HepG2 (cell line): ENCODE measurements around the gene OSBPL8. TPM values are rescaled to one million over a fixed set of nuclear protein-coding genes. Genes with fewer than 3 reads are reported as not detected.

Experiments used
- ARNT ChIP-seq: fragments of 450-650 bp; IDR thresholded peaks from 2 replicates; pipeline ENCODE4 v1.6.1; 2017
- DPF2 ChIP-seq: sonication (generic); formaldehyde crosslinking; IDR thresholded peaks from 2 replicates; pipeline ENCODE4 v1.4.0; 2020; ENCODE audit warnings: mild to moderate bottlenecking, low read depth, missing genetic modification reagents, borderline replicate concordance
- JUNB ChIP-seq: sonication (generic); formaldehyde crosslinking; IDR thresholded peaks from 2 replicates; pipeline ENCODE4 v1.8.0; 2022; ENCODE audit warnings: missing genetic modification reagents, mild to moderate bottlenecking, borderline replicate concordance
- MATR3 ChIP-seq: sonication (generic); formaldehyde crosslinking; IDR thresholded peaks from 2 replicates; pipeline ENCODE4 v1.4.0; 2020; ENCODE audit warnings: missing genetic modification reagents
- NFAT5 ChIP-seq: sonication (generic); formaldehyde crosslinking; IDR thresholded peaks from 2 replicates; pipeline ENCODE4 v1.4.0; 2020; ENCODE audit warnings: missing genetic modification reagents
- NFE2L2 ChIP-seq: fragments of 150-350 bp; IDR thresholded peaks from 2 replicates; pipeline ENCODE4 v1.6.1; 2014; ENCODE audit warnings: low read length
- NFYB ChIP-seq: sonication (generic); formaldehyde crosslinking; IDR thresholded peaks from 2 replicates; pipeline ENCODE4 v1.4.0; 2020; ENCODE audit warnings: missing genetic modification reagents
- PPARG ChIP-seq: conservative IDR thresholded peaks from 2 replicates; pipeline ENCODE4 v1.6.1; 2016; ENCODE audit warnings: missing biosample characterization, missing genetic modification reagents
- SALL1 ChIP-seq: sonication (generic); formaldehyde crosslinking; IDR thresholded peaks from 2 replicates; pipeline ENCODE4 v1.8.0; 2022; ENCODE audit warnings: mild to moderate bottlenecking, missing genetic modification reagents
- SOX5 ChIP-seq: IDR thresholded peaks from 2 replicates; pipeline ENCODE4 v1.6.1; 2016; ENCODE audit warnings: borderline replicate concordance
- SP5 ChIP-seq: IDR thresholded peaks from 2 replicates; pipeline ENCODE4 v1.6.1; 2016; ENCODE audit warnings: low read depth, borderline replicate concordance
- TCF7L2 ChIP-seq: IDR thresholded peaks from 2 replicates; pipeline ENCODE4 v1.6.1; 2011; ENCODE audit warnings: mild to moderate bottlenecking, low read depth, low read length, moderate library complexity
- ZFP37 ChIP-seq: sonication (generic); formaldehyde crosslinking; IDR thresholded peaks from 2 replicates; pipeline ENCODE4 v1.4.0; 2020; ENCODE audit warnings: missing genetic modification reagents, borderline replicate concordance
- ZNF142 ChIP-seq: sonication (generic); formaldehyde crosslinking; IDR thresholded peaks from 2 replicates; pipeline ENCODE4 v1.4.0; 2020; ENCODE audit warnings: missing genetic modification reagents
- ZNF256 ChIP-seq: sonication (generic); formaldehyde crosslinking; conservative IDR thresholded peaks from 2 replicates; pipeline ENCODE4 v1.4.0; 2020; ENCODE audit warnings: missing genetic modification reagents
- ZNF34 ChIP-seq: sonication (generic); formaldehyde crosslinking; IDR thresholded peaks from 2 replicates; pipeline ENCODE4 v1.4.0; 2020; ENCODE audit warnings: mild to moderate bottlenecking, missing genetic modification reagents, borderline replicate concordance
- ZNF468 ChIP-seq: sonication (generic); formaldehyde crosslinking; IDR thresholded peaks from 2 replicates; pipeline ENCODE4 v1.8.0; 2022; ENCODE audit warnings: mild to moderate bottlenecking, moderate library complexity, missing genetic modification reagents
- ZNF777 ChIP-seq: sonication (generic); formaldehyde crosslinking; IDR thresholded peaks from 2 replicates; pipeline ENCODE4 v1.4.0; 2020; ENCODE audit warnings: missing genetic modification reagents
- polyA plus RNA-seq, 8 experiments: library from polyadenylated mRNA; depleted of rRNA in 3 of 8; stranded (reverse) in 7 of 8; unstranded in 1 of 8; fragments of >200 nt; fragmentation: Illumina TruSeq in 4 of 8; extraction: Trizol in 4 of 8; gene quantifications; 2 replicates each; pipeline versions ENCODE4 v1.2.1 to v1.2.3, GENCODE V29; 2011 to 2016; ENCODE audit warnings: low read depth in 4 of 8, missing spikeins in 1 of 8, mixed read lengths in 1 of 8; ENCODE audit not compliant: insufficient read depth in 1 of 8
- total RNA-seq, 5 experiments: library from RNA; depleted of rRNA; stranded (reverse); fragments of >200 nt; fragmentation: Illumina TruSeq; extraction: Trizol; gene quantifications; 2 replicates each; pipeline ENCODE4 v1.2.3, GENCODE V29; 2016; ENCODE audit warnings: low read depth in 1 of 5

OSBPL8 gene
- total and polyA plus RNA-seq, 2 of the 13 experiments (the other 11 are each of a cell fraction or from before 2014, with no cell fraction given) = 11.0 to 33.9 TPM

GRCh38 chr12:76348079-76348901 lies 211.3 kb downstream of the OSBPL8 start, which contains the start of gene BBS10 (continued):
- TF ChIP-seq SP5 (no peak), TCF7L2 (no peak), NFE2L2 (no peak), SOX5 (CRISPR knock-in tag) (no peak), ARNT (no peak), PPARG (CRISPR knock-in tag) (no peak), NFYB (peak; percentile 92), ZNF142 (CRISPR knock-in tag) (0 out of 2 replicates have a peak, but pooled peaks have one; percentile 68), ZNF468 (CRISPR knock-in tag) (no peak), ZNF34 (CRISPR knock-in tag) (peak; percentile 32; the same call in 1 of the 2 replicates), ZNF777 (CRISPR knock-in tag) (peak; percentile 58; the same call in 1 of the 2 replicates), NFAT5 (CRISPR knock-in tag) (peak; percentile 34; the same call in 1 of the 2 replicates), JUNB (CRISPR knock-in tag) (no peak), SALL1 (CRISPR knock-in tag) (peak; percentile 71), MATR3 (CRISPR knock-in tag) (no peak), DPF2 (no peak), ZNF256 (CRISPR knock-in tag) (no peak; the same call in 1 of the 2 replicates), ZFP37 (CRISPR knock-in tag) (no peak; the same call in 1 of the 2 replicates)
